Osteocyte (in vitro differentiated cells): ENCODE results near the gene RABGEF1. TPM values are rescaled to one million over a fixed set of nuclear protein-coding genes. Genes with fewer than 3 reads are reported as not detected.
"Not testable (repeated sequence)": the region's sequence is repeated elsewhere in the genome, so short reads cannot be mapped to it uniquely, and the experiment has no call there.

Source experiments
- DNase-seq: peaks from one replicate; pipeline ENCODE4 v3.0.0; 2021; ENCODE audit warnings: mixed read lengths; ENCODE audit not compliant: unreplicated experiment; ENCODE audit errors: extremely low spot score
- H3K27ac Mint-ChIP-seq: one replicate; pipeline ENCODE4 v1.8.0; 2021; ENCODE audit warnings: mild to moderate bottlenecking, mixed read lengths; ENCODE audit not compliant: unreplicated experiment
- H3K27me3 Mint-ChIP-seq: one replicate; pipeline ENCODE4 v1.8.0; 2021; ENCODE audit warnings: mixed read lengths; ENCODE audit not compliant: unreplicated experiment
- H3K36me3 Mint-ChIP-seq: one replicate; pipeline ENCODE4 v1.8.0; 2021; ENCODE audit warnings: mixed read lengths; ENCODE audit not compliant: unreplicated experiment
- H3K4me1 Mint-ChIP-seq: one replicate; pipeline ENCODE4 v1.8.0; 2021; ENCODE audit warnings: mixed read lengths; ENCODE audit not compliant: unreplicated experiment
- H3K4me3 Mint-ChIP-seq: one replicate; pipeline ENCODE4 v1.8.0; 2021; ENCODE audit warnings: mild to moderate bottlenecking, moderate library complexity, mixed read lengths; ENCODE audit not compliant: unreplicated experiment
- H3K9me3 Mint-ChIP-seq: one replicate; pipeline ENCODE4 v1.8.0; 2021; ENCODE audit warnings: mixed read lengths; ENCODE audit not compliant: unreplicated experiment
- CTCF ChIP-seq: fragments of 200-600 bp; sonication (generic); IDR thresholded peaks from 2 replicates; pipeline ENCODE4 v1.5.0; 2021; ENCODE audit warnings: antibody characterized with exemption, mild to moderate bottlenecking, moderate library complexity
- total RNA-seq: library from RNA; stranded (reverse); gene quantifications from 2 replicates; pipeline ENCODE4 v1.2.1, GENCODE V29; 2021

Gene RABGEF1
- total RNA-seq, 1 donor from 2014 or later: 25.3 TPM

GRCh38 chr7:66825538-66825937 lies 85.0 kb downstream of the RABGEF1 start:
- not testable (repeated sequence) for H3K9me3 Mint-ChIP-seq, H3K36me3 Mint-ChIP-seq, H3K4me3 Mint-ChIP-seq, H3K27ac Mint-ChIP-seq, H3K4me1 Mint-ChIP-seq, H3K27me3 Mint-ChIP-seq, DNase-seq
- peak; percentile 34 for TF ChIP-seq CTCF

GRCh38 chr7:66826649-66827048 lies 86.1 kb downstream of the RABGEF1 start:
- no peak for TF ChIP-seq CTCF
- Mint-ChIP-seq H3K36me3 (no peaks in the 10 kb centered on the region), H3K27ac (no peak overlapping the region), H3K4me3 (no peak overlapping the region), H3K9me3 (no peaks in the 10 kb centered on the region), H3K27me3 (no peaks in the 10 kb centered on the region), H3K4me1 (no peaks in the 10 kb centered on the region)
- no peak for DNase-seq

GRCh38 chr7:66830976-66831375 lies 90.4 kb downstream of the RABGEF1 start:
- not testable (repeated sequence) for H3K4me3 Mint-ChIP-seq, H3K9me3 Mint-ChIP-seq, H3K4me1 Mint-ChIP-seq, H3K27ac Mint-ChIP-seq, H3K27me3 Mint-ChIP-seq, H3K36me3 Mint-ChIP-seq, DNase-seq

- Mint-ChIP-seq H3K27ac (no peak overlapping the region), H3K36me3 (no peaks in the 10 kb centered on the region), H3K4me1 (no peaks in the 10 kb centered on the region), H3K27me3 (no peaks in the 10 kb centered on the region), H3K9me3 (no peaks in the 10 kb centered on the region), H3K4me3 (no peak overlapping the region)
- TF ChIP-seq CTCF: no peak
- no peak for DNase-seq
Measured at GRCh38 chr7:66832531-66833351, 92.2 kb downstream of the RABGEF1 start.

GRCh38 chr7:66837007-66837406 lies 96.5 kb downstream of the RABGEF1 start:
- no peaks in the 10 kb centered on the region for H3K9me3 Mint-ChIP-seq
- no peak overlapping the region for H3K27ac Mint-ChIP-seq
- H3K27me3 Mint-ChIP-seq: no peaks in the 10 kb centered on the region
- TF ChIP-seq CTCF: peak; percentile 34
- no peaks in the 10 kb centered on the region for H3K36me3 Mint-ChIP-seq
- no peak for DNase-seq
- no peaks in the 10 kb centered on the region for H3K4me1 Mint-ChIP-seq
- H3K4me3 Mint-ChIP-seq: no peak overlapping the region
